HS-27A (cell line): ENCODE measurements around the gene ARHGEF17.

Experiments
- DNase-seq: peaks from one replicate; pipeline ENCODE4 v3.0.0-alpha.2; 2012; ENCODE audit warnings: low read depth, missing footprints

Gene ARHGEF17

DNA sequence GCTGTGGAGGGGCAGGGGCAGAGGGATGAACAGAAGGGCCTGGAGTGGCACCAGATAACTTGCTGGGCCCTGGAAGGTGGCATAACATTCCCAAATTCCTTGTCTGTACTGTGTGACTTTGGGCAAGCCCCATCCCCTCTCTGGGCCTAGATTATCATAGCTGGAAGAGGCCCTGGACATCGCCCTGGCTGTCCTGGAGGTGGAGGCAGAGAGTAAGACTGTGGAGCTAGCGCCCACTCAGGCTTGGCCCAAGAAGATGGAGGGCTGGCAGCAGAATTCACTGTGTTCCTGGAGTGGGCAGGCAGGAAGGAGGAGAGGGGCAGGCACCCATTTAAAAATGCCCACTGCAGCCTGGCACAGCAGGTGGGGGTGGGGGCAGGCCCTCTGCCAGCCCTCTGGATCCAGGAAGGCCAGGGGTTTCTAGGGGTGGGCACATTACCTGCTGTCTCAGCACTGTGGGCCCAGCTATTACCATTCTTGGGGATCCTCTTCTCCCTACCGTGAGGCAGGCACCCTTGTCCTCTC lies 22.6 kb downstream of the ARHGEF17 start:
- DNase-seq, result no peak

- no peak for DNase-seq
Observed at GRCh38 chr11:73331138-73331916, 23.3 kb downstream of the ARHGEF17 start.

GRCh38 chr11:73333173-73333572 lies 25.1 kb downstream of the ARHGEF17 start:
- DNase-seq, result no peak

DNA sequence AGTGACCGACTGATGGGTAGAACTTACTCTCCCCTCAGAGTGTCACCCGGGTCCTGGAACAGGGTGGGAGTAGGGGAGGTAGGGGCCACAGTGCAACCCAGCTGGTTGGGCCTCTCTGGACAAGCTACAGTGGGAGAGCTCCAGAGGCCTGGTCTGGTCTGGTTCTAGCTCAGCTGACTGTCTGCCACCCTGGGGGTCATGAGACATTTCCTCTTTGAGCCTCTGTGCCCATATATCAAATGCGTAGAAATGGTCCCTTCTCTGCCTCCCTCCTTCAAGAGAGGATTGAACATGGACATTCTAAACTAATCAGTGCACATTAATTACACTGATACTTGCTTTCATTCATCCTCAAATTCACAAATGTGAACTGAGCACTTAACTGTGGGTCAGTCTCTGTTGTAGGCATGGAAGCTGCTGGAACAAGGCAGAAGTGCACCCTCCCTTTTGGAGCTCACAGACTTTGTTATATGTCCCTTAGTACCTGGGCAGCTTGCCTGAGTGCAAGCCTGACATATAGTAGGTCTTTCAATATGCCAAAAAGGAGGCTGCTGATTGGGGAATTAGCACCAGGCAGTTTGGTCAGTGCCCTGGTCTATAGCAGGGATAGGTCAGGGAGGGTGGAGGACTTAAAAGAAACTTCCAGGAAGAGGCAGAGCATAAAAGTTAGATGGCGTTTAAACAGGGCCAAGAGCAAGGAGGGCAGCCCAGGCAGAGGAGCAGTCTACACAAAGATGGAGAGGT lies 25.7 kb downstream of the ARHGEF17 start:
- no peak for DNase-seq

DNA sequence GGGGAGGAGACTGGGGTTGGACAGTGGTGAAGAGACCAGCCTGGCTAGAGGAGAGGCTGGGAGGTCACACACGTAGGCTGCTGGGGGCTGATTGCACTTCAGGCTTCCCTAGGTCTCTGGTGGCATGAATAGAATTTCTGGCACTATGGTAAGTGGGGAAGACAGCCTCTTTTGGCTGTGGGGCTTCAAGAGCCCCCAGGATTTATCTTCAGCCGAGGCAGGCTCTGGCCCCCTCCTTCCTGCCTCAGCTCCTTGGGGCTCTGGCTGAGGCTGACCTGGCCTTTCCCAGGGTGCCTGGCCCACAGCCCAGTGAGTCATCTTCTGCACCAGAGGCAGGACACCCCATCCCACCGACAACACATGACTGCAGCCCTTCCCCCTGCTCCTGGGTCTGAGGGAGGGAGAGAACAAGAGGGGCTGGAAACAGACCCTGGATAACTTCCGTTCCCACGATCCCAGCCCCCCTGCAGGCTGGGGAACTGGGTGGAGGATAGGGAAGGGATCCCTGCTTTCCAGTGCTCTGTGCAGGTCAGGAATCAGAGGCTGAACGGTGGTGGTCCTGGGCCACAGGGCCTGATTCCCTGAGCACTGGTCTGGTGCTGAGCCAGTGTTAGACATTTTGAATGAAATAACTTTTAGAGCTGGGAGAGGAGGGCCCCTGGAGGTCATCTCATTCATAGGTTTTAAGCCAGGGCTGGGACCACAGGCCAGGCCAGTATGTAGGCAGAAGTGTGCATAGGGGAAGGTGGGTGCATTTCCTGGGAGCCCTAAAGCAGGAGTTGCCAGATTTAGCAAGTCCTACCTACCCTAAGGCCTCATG lies 26.5 kb downstream of the ARHGEF17 start:
- no peak for DNase-seq

- no peak for DNase-seq
Observed at GRCh38 chr11:73335204-73335923, 27.3 kb downstream of the ARHGEF17 start.

DNA sequence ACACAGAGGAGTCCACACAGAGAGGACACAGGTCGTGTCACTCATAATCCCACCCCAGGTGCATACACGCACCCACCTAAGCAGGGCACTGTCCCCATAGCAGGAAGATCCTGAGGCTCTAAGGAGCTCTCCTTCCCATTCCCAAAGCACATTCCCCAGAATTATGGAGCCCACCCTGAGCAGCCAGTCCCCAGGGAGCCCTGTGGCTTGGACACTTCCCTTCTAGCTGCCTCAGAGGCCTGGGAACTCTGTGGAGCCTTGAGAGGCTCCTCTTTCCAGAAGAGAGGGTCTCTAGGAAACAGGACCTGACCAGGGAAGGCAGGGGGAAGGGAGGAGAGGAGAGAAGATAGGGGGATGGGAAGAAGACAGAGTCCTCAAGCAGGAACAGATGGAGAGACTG lies 29.8 kb downstream of the ARHGEF17 start:
- DNase-seq, result no peak

GRCh38 chr11:73338279-73338678 lies 30.2 kb downstream of the ARHGEF17 start:
- DNase-seq, result no peak

GRCh38 chr11:73340164-73340563 lies 32.1 kb downstream of the ARHGEF17 start:
- DNase-seq, result no peak

DNA sequence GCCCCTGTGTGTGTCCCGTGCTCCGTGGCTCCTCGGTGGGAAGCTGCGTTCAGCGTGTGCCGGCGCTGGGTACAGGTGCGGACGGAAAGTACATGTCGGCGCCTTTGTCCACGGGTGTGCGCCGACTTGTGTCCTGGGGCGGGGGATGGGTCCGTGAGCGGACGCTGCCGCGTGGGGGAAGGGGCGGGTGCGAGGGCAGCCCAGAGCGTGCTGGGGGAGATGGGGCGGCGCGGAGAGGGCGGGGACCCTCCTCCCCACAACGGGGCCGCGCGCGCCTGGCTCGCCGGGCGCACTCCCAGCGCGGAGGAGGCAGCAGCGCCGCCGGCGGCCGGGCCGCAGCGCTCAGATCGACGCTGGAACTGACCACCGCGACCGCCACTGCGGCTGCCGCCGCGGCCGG lies 34.6 kb downstream of the ARHGEF17 start:
- DNase-seq, result no peak

- no peak for DNase-seq
Observed at GRCh38 chr11:73343076-73343873, 35.2 kb downstream of the ARHGEF17 start.

DNA sequence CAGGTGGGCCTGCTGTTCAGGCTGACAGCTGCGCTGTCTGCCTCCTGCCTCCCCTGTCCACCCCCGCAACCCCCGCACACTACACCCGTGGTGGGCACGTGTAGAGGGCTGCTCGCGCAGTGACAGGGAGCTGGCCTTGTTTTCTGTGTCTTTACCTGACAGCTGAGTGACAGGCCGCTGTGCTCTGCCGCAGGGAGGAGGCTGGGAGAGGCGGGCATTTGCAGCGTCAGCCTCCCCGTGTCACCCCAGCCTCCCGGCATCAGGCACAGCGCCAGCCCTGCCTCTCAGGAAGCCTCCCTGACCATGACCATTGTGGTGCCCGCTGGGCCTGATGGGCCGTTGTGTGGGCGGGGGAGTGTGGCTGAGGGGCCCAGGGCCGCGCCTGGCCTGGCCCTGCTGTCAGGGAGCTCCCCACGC lies 36.1 kb downstream of the ARHGEF17 start:
- no peak for DNase-seq

- no peak for DNase-seq
Observed at GRCh38 chr11:73345481-73346160, 37.5 kb downstream of the ARHGEF17 start.

- no peak for DNase-seq
Observed at GRCh38 chr11:73346186-73346935, 38.3 kb downstream of the ARHGEF17 start.

GRCh38 chr11:73347067-73347466 lies 39.0 kb downstream of the ARHGEF17 start:
- DNase-seq, result no peak

- no peak for DNase-seq
Observed at GRCh38 chr11:73348838-73349237, 40.8 kb downstream of the ARHGEF17 start.

DNA sequence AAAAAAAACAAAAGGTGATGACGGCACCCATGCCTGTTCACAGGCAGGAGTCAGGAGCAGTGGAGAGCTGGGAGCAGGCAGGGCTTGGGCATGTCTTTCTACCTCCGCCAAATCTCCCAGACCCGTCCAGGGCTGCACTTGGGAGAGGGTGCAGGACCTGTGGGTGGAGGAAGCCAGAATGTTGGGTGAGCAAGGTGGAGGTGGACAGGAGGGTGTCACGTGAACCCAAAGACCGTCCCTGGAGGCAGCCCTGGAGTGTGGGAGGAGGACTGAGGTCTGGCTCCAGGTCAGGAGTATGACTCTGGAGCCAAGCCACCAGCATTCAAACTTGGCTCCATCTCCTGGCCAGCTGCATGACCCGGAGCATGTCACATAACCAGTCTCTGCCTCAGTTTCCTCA lies 41.6 kb downstream of the ARHGEF17 start:
- no peak for DNase-seq

- peak; percentile 36 for DNase-seq
Observed at GRCh38 chr11:73350908-73351636, 43.0 kb downstream of the ARHGEF17 start.

DNA sequence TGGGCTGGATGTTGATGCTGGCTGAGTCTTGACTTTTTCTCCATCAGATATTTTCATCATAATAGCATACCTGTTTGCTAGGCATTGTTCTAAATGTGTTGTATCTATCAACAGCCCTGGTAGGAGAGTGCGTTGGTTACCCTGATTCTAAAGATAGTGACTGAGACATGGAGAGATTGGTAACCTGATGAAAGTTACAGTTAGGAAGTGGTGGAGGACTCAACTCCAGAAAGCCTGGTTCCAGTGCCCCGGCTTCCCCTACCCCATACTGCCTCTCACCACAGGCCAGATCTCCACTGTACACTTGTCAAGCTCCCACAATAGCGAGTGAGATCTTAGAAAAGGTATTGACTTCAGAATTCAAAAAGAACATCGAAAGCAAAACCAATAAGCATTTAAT lies 45.3 kb downstream of the ARHGEF17 start:
- no peak for DNase-seq
